HCT116 (cell line): ENCODE results near the gene UMAD1. TPM values are rescaled to one million over a fixed set of nuclear protein-coding genes. Genes with fewer than 3 reads are reported as not detected.

Source experiments
- ATAC-seq: fragments of 200-7000 bp; cut with Tn5 transposase; 2 replicates; pipeline ENCODE4 v1.9.1; 2020; ENCODE audit warnings: mild to moderate bottlenecking, moderate library complexity
- BruUV-seq: library from RNA; stranded (reverse); fragments of 400-500 nt; replicated peaks from 2 replicates; lab custom pipeline; 2021; lab: Mats Ljungman, UMichigan
- CTCF ChIA-PET: fragments of 300-600 bp; sonication (Branson Sonifier 250); formaldehyde crosslinking; loops from one replicate; lab custom pipeline; 2021; ENCODE audit warnings: antibody characterized with exemption; lab: Charles Lee
- POLR2A ChIA-PET: fragments of 300-600, 350-600 bp; sonication (Branson Sonifier 250); formaldehyde crosslinking; loops from one replicate; lab custom pipeline; 2021; ENCODE audit warnings: antibody characterized with exemption; lab: Charles Lee
- RAD21 ChIA-PET, 2 experiments: fragments of 300-600 bp; sonication (Branson Sonifier 250); formaldehyde crosslinking; loops; one replicate each; lab custom pipeline; 2023; ENCODE audit warnings: low total read pairs in 2 of 2; ENCODE audit not compliant: uncharacterized antibody in 2 of 2, unreplicated experiment in 2 of 2, low non-redundant PET in 1 of 2; lab: Charles Lee
- DNase-seq: peaks from one replicate; pipeline ENCODE4 v3.0.0-alpha.2; 2010; ENCODE audit warnings: low read depth, low spot score
- H2AFZ ChIP-seq: fragments of 200-600 bp; shearing (Covaris generic), sonication (generic); 2 replicates; pipeline ENCODE4 v1.6.1; 2017; ENCODE audit warnings: low read depth, mixed run types, mixed read lengths, antibody characterized with exemption, low read length; ENCODE audit not compliant: poor library complexity, severe bottlenecking
- H3K27ac ChIP-seq: 2 replicates; pipeline ENCODE4 v1.5.1; 2012; ENCODE audit warnings: low read depth, low read length
- H3K27me3 ChIP-seq: fragments of 200-600 bp; sonication (generic); 2 replicates; pipeline ENCODE4 v1.6.1; 2016; ENCODE audit warnings: mixed run types, low read length, mixed read lengths; ENCODE audit not compliant: insufficient read depth
- H3K36me3 ChIP-seq, 2 experiments: fragments of 200-500 bp in 1 of 2; fragments of 200-600 bp in 1 of 2; sonication (Bioruptor generic) in 1 of 2; sonication (generic) in 1 of 2; 2 replicates each; pipeline versions ENCODE4 v1.5.1 to v1.6.1; 2014 to 2016; ENCODE audit warnings: low read length in 2 of 2, inconsistent platforms in 1 of 2, mixed read lengths in 1 of 2, mixed run types in 1 of 2; ENCODE audit not compliant: insufficient read depth in 2 of 2, control insufficient read depth in 1 of 2
- H3K4me1 ChIP-seq, 2 experiments: fragments of 200-600 bp in 1 of 2; sonication (generic) in 1 of 2; 2 replicates each; pipeline versions ENCODE4 v1.5.1 to v1.6.1; 2012 to 2017; ENCODE audit warnings: low read length in 2 of 2, inconsistent platforms in 1 of 2, mild to moderate bottlenecking in 1 of 2, mixed read lengths in 1 of 2, mixed run types in 1 of 2, moderate library complexity in 1 of 2; ENCODE audit not compliant: insufficient read depth in 2 of 2, control insufficient read depth in 1 of 2
- H3K4me2 ChIP-seq: fragments of 200-600 bp; sonication (generic); 2 replicates; pipeline ENCODE4 v1.6.1; 2017; ENCODE audit warnings: mixed run types, low read length, mixed read lengths
- H3K4me3 ChIP-seq, 2 experiments: fragments of 200-600 bp in 1 of 2; sonication (generic) in 1 of 2; replicated peaks in 1 of 2; 2 replicates each; pipeline ENCODE4 v1.5.1; 2011 to 2016; ENCODE audit warnings: low read length in 2 of 2, control low read depth in 1 of 2, low read depth in 1 of 2, mild to moderate bottlenecking in 1 of 2, mixed read lengths in 1 of 2, mixed run types in 1 of 2
- H3K79me2 ChIP-seq: fragments of 200-600 bp; sonication (generic); 2 replicates; pipeline ENCODE4 v1.6.1; 2017; ENCODE audit warnings: mild to moderate bottlenecking, mixed run types, low read length, moderate library complexity, mixed read lengths; ENCODE audit not compliant: insufficient read depth
- H3K9ac ChIP-seq: fragments of 200-600 bp; sonication (generic); 2 replicates; pipeline ENCODE4 v1.6.1; 2016; ENCODE audit warnings: low read length, mixed read lengths
- H3K9me2 ChIP-seq: fragments of 200-600 bp; sonication (generic), shearing (Covaris generic); 2 replicates; pipeline ENCODE4 v1.6.1; 2017; ENCODE audit warnings: mixed run types, mild to moderate bottlenecking, moderate library complexity; ENCODE audit not compliant: insufficient read depth
- H3K9me3 ChIP-seq, 2 experiments: fragments of 200-500 bp in 1 of 2; fragments of 200-600 bp in 1 of 2; sonication (Bioruptor generic) in 1 of 2; sonication (generic) in 1 of 2; 2 replicates each; pipeline ENCODE4 v1.6.1; 2014 to 2017; ENCODE audit warnings: low read length in 2 of 2, mixed read lengths in 2 of 2, inconsistent platforms in 1 of 2, low read depth in 1 of 2, mild to moderate bottlenecking in 1 of 2, mixed run types in 1 of 2, moderate library complexity in 1 of 2; ENCODE audit not compliant: control insufficient read depth in 1 of 2, insufficient read depth in 1 of 2
- H4K20me1 ChIP-seq: fragments of 200-600 bp; sonication (generic), shearing (Covaris generic); 2 replicates; pipeline ENCODE4 v1.6.1; 2017; ENCODE audit warnings: mixed run types, mild to moderate bottlenecking, moderate library complexity; ENCODE audit not compliant: insufficient read depth
- ELF1 ChIP-seq: IDR thresholded peaks from 2 replicates; pipeline ENCODE4 v1.6.1; 2012; ENCODE audit warnings: low read depth, borderline replicate concordance
- POLR2A ChIP-seq: IDR thresholded peaks from 2 replicates; pipeline ENCODE4 v1.7.0; 2011; ENCODE audit warnings: borderline replicate concordance; ENCODE audit not compliant: insufficient read depth, insufficient read length; ENCODE audit errors: extremely low read depth
- POLR2AphosphoS5 ChIP-seq: IDR thresholded peaks from 2 replicates; pipeline ENCODE4 v1.6.1; 2011; ENCODE audit warnings: mild to moderate bottlenecking, low read depth, low read length, moderate library complexity
- RAD21 ChIP-seq: IDR thresholded peaks from 2 replicates; pipeline ENCODE4 v1.6.1; 2012; ENCODE audit warnings: low read depth, mild to moderate bottlenecking
- SIN3A ChIP-seq: IDR thresholded peaks from 2 replicates; pipeline ENCODE4 v1.6.1; 2012; ENCODE audit warnings: low read depth
- TCF7L2 ChIP-seq: IDR thresholded peaks from 2 replicates; pipeline ENCODE4 v1.7.0; 2011; ENCODE audit warnings: borderline replicate concordance, inconsistent platforms; ENCODE audit not compliant: insufficient read depth, insufficient read length; ENCODE audit errors: extremely low read depth
- ZFX ChIP-seq: fragments of 450-650 bp; IDR thresholded peaks from 2 replicates; pipeline ENCODE4 v1.6.1; 2017
- intact Hi-C: fragments of 100-400 bp; cut with micrococcal nuclease; formaldehyde crosslinking; loops from 2 replicates; pipeline ENCODE4 v1.10.0; 2022
- total RNA-seq: library from RNA; stranded (reverse); gene quantifications from one replicate; pipeline ENCODE4 v1.2.1, GENCODE V29; 2021; ENCODE audit not compliant: unreplicated experiment
- TF ChIP-seq, protein P1 (sequence below): IDR thresholded peaks from 2 replicates; pipeline ENCODE4 v1.6.1; 2011; ENCODE audit warnings: mild to moderate bottlenecking, low read length, moderate library complexity; ENCODE audit not compliant: insufficient replicate concordance; ENCODE audit errors: extremely low read depth
- TF ChIP-seq, protein P2 (sequence below): IDR thresholded peaks from 2 replicates; pipeline ENCODE4 v1.6.1; 2012; ENCODE audit warnings: low read depth

Gene UMAD1
- total RNA-seq, 1 experiment from 2014 or later = 12.7 TPM

DNA sequence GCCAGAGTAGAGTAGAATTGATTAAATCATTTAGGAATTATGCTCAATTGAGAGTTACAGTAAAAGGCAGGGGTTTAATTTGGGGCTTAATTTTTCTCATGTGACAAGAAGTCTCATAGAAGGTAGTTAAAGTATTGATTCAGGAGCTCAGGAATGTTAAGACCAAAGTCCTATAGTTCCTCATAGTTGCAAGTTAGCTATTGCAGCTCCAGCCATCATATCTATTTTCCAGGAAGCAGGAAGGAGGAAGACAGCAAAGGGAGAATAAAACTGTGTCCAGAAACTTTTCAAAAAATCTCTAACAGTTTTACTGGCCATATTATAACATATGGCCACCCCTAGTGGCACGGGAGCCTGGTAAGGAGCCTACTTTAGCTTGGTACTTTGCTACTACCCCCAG lies 174.8 kb downstream of the UMAD1 start:
- no peaks in the 10 kb centered on the region for H3K4me1 ChIP-seq
- intact Hi-C loops = no loop called here
- DNase-seq (no peak), ATAC-seq (no peak)
- H3K4me3 ChIP-seq = no peak overlapping the region
- no peak overlapping the region for H3K9ac ChIP-seq
- H2AFZ ChIP-seq = no peak overlapping the region
- RAD21 ChIA-PET = no interaction called here
- no TSS peak for BruUV-seq
- CTCF ChIA-PET = no interaction called here
- H3K27ac ChIP-seq = no peak overlapping the region
- POLR2A ChIA-PET = no interaction called here
- H3K9me3 ChIP-seq = no peaks in the 10 kb centered on the region
- no peaks in the 10 kb centered on the region for H3K79me2 ChIP-seq
- TF ChIP-seq POLR2A (no peak), POLR2AphosphoS5 (no peak), ZFX (no peak), RAD21 (no peak), SIN3A (no peak), ELF1 (no peak), TCF7L2 (no peak)
- TF ChIP-seq, protein P1, sequence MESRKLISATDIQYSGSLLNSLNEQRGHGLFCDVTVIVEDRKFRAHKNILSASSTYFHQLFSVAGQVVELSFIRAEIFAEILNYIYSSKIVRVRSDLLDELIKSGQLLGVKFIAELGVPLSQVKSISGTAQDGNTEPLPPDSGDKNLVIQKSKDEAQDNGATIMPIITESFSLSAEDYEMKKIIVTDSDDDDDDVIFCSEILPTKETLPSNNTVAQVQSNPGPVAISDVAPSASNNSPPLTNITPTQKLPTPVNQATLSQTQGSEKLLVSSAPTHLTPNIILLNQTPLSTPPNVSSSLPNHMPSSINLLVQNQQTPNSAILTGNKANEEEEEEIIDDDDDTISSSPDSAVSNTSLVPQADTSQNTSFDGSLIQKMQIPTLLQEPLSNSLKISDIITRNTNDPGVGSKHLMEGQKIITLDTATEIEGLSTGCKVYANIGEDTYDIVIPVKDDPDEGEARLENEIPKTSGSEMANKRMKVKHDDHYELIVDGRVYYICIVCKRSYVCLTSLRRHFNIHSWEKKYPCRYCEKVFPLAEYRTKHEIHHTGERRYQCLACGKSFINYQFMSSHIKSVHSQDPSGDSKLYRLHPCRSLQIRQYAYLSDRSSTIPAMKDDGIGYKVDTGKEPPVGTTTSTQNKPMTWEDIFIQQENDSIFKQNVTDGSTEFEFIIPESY = no peak
- TF ChIP-seq, protein P2, sequence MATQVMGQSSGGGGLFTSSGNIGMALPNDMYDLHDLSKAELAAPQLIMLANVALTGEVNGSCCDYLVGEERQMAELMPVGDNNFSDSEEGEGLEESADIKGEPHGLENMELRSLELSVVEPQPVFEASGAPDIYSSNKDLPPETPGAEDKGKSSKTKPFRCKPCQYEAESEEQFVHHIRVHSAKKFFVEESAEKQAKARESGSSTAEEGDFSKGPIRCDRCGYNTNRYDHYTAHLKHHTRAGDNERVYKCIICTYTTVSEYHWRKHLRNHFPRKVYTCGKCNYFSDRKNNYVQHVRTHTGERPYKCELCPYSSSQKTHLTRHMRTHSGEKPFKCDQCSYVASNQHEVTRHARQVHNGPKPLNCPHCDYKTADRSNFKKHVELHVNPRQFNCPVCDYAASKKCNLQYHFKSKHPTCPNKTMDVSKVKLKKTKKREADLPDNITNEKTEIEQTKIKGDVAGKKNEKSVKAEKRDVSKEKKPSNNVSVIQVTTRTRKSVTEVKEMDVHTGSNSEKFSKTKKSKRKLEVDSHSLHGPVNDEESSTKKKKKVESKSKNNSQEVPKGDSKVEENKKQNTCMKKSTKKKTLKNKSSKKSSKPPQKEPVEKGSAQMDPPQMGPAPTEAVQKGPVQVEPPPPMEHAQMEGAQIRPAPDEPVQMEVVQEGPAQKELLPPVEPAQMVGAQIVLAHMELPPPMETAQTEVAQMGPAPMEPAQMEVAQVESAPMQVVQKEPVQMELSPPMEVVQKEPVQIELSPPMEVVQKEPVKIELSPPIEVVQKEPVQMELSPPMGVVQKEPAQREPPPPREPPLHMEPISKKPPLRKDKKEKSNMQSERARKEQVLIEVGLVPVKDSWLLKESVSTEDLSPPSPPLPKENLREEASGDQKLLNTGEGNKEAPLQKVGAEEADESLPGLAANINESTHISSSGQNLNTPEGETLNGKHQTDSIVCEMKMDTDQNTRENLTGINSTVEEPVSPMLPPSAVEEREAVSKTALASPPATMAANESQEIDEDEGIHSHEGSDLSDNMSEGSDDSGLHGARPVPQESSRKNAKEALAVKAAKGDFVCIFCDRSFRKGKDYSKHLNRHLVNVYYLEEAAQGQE = no peak
- H3K27me3 ChIP-seq = no peaks in the 10 kb centered on the region
- H4K20me1 ChIP-seq = no peaks in the 10 kb centered on the region; the same call in 1 of the 2 replicates
- no peaks in the 10 kb centered on the region for H3K9me2 ChIP-seq
- H3K4me2 ChIP-seq = no peak overlapping the region
- H3K36me3 ChIP-seq = no peaks in the 10 kb centered on the region
